ENCODE results near the gene ZNF823.

DNA sequence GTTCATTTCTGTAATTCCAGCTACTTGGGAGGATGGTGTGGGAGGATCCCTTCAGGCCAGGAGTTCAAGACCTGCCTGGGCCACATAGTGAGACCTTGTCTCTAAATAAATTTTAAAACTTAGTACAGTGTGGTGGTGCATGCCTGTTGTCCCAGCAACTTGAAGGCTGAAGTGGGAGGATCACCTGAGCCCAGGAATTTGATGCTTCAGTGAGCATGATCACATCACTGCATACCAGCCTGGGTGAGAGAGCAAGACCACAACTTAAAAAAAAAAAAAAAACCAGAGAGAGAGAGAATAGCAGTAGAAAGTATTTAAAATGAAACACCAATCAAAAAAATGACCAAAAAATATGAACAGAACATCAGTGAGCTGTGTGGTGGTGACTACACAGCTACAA lies 7.1 kb upstream of the ZNF823 start:
- TF ChIP-seq POLR2AphosphoS5 (IDR thresholded peaks at IDR 0.05) (no peak), EP300 (IDR thresholded peaks at IDR 0.05) (no peak), POLR2A (IDR thresholded peaks at IDR 0.05) (no peak)

Measured in gastroesophageal sphincter (tissue), 2 donors.